ENCODE data around the gene CCDC97.

- TF ChIP-seq ESRRA (CRISPR knock-in tag; IDR thresholded peaks at IDR 0.05; ENCODE audit: borderline replicate concordance) (no peak), CTCF (IDR thresholded peaks at IDR 0.05) (no peak), ZNF512 (CRISPR knock-in tag; IDR thresholded peaks at IDR 0.05; ENCODE audit: borderline replicate concordance) (no peak), ATF3 (CRISPR knock-in tag; conservative IDR thresholded peaks at IDR 0.05) (no peak), USF1 (CRISPR knock-in tag; IDR thresholded peaks at IDR 0.05) (no peak), CBFB (CRISPR knock-in tag; IDR thresholded peaks at IDR 0.05; ENCODE audit: low read depth) (no peak)
Measured at GRCh38 chr19:41296433-41296871, 13.5 kb upstream of the CCDC97 start.
